K562 (cell line): ENCODE data around the gene VWA8. TPM values are rescaled to one million over a fixed set of nuclear protein-coding genes. Genes with fewer than 3 reads are reported as not detected.

Experiments used
- ATAC-seq: fragments of 200-7000 bp; cut with Tn5 transposase; 3 replicates; pipeline ENCODE4 v1.9.1; 2020; ENCODE audit warnings: moderate library complexity
- BruUV-seq: library from RNA; stranded (reverse); fragments of 400-500 nt; replicated peaks from 2 replicates; lab custom pipeline; 2021; lab: Mats Ljungman, UMichigan
- CTCF ChIA-PET: fragments of 300-600 bp; formaldehyde crosslinking; extraction: SDS; loops from one replicate; lab custom pipeline; 2021; ENCODE audit warnings: low intra/inter-chr PET ratio; lab: Yijun Ruan, JAX
- POLR2A ChIA-PET: fragments of 300-600, 350-650 bp; sonication (Branson Sonifier 250); formaldehyde crosslinking; extraction: SDS; loops from one replicate; lab custom pipeline; 2021; ENCODE audit warnings: antibody characterized with exemption, inconsistent platforms; lab: Yijun Ruan, JAX
- DNase-seq, 4 experiments: peaks; one replicate each; pipeline versions ENCODE4 v3.0.0 to v3.0.0-alpha.2; 2011 to 2018; ENCODE audit warnings: low spot score in 3 of 4, mixed read lengths in 3 of 4; ENCODE audit errors: extremely low read depth in 1 of 4
- FAIRE-seq: peaks from 2 replicates; lab custom pipeline; 2011; peaks lifted over from hg19 to GRCh38; lab: Jason Lieb, UNC
- H2AFZ ChIP-seq: 2 replicates; pipeline ENCODE4 v1.6.0; 2011; ENCODE audit warnings: low read depth, low read length, control low read depth, inconsistent platforms
- H3K27ac ChIP-seq: fragments of 200-600 bp; 3 replicates; pipeline ENCODE4 v1.8.0; 2011; ENCODE audit warnings: low read depth, mild to moderate bottlenecking, control low read depth, inconsistent platforms, low read length, moderate library complexity, mixed read lengths; ENCODE audit errors: extremely low read depth
- H3K27me3 ChIP-seq, 2 experiments: fragments of 300-600 bp in 1 of 2; 2 replicates in 1 of 2; 3 replicates in 1 of 2; pipeline versions ENCODE4 v1.6.0 to v1.8.0; 2011; ENCODE audit warnings: inconsistent platforms in 2 of 2, low read length in 2 of 2, mild to moderate bottlenecking in 1 of 2, mixed read lengths in 1 of 2, moderate library complexity in 1 of 2; ENCODE audit not compliant: control insufficient read depth in 2 of 2, insufficient read depth in 2 of 2
- H3K36me3 ChIP-seq: fragments of 300-600 bp; 3 replicates; pipeline ENCODE4 v1.8.0; 2011; ENCODE audit warnings: mild to moderate bottlenecking, low read length, inconsistent platforms; ENCODE audit not compliant: control insufficient read depth, insufficient read depth
- H3K4me1 ChIP-seq, 2 experiments: fragments of 200-600 bp in 1 of 2; replicated peaks in 1 of 2; 2 replicates in 1 of 2; 3 replicates in 1 of 2; pipeline versions ENCODE4 v1.5.1 to v1.8.0; 2011; ENCODE audit warnings: inconsistent platforms in 2 of 2, low read length in 2 of 2, mild to moderate bottlenecking in 1 of 2, mixed read lengths in 1 of 2, moderate library complexity in 1 of 2; ENCODE audit not compliant: control insufficient read depth in 2 of 2, insufficient read depth in 2 of 2
- H3K4me2 ChIP-seq: 2 replicates; pipeline ENCODE4 v1.6.1; 2011; ENCODE audit warnings: low read length, control low read depth, inconsistent platforms, mixed read lengths; ENCODE audit not compliant: insufficient read depth
- H3K4me3 ChIP-seq: fragments of 200-600 bp; sonication (generic), shearing (Covaris generic); 2 replicates; pipeline ENCODE4 v1.5.1; 2016; ENCODE audit warnings: control low read depth, inconsistent platforms
- H3K79me2 ChIP-seq: fragments of 200-600 bp; 3 replicates; pipeline ENCODE4 v1.8.0; 2011; ENCODE audit warnings: low read length, inconsistent platforms; ENCODE audit not compliant: control insufficient read depth, insufficient read depth
- H3K9ac ChIP-seq, 2 experiments: 2 replicates each; pipeline versions ENCODE4 v1.6.0 to v1.6.1; 2011; ENCODE audit warnings: low read depth in 2 of 2, low read length in 2 of 2, control low read depth in 1 of 2, inconsistent platforms in 1 of 2, mild to moderate bottlenecking in 1 of 2, mixed read lengths in 1 of 2; ENCODE audit not compliant: insufficient read depth in 1 of 2
- H3K9me1 ChIP-seq: one replicate; pipeline ENCODE4 v1.6.0; 2011; ENCODE audit warnings: inconsistent platforms, mild to moderate bottlenecking, low read length, moderate library complexity; ENCODE audit not compliant: control insufficient read depth, insufficient read depth
- H3K9me3 ChIP-seq: replicated peaks from 2 replicates; pipeline ENCODE4 v1.5.1; 2011; ENCODE audit warnings: low read depth, low read length, inconsistent platforms; ENCODE audit not compliant: control insufficient read depth, insufficient read depth
- H4K20me1 ChIP-seq: replicated peaks from 2 replicates; pipeline ENCODE4 v1.6.1; 2011; ENCODE audit warnings: low read length, inconsistent platforms, mixed read lengths; ENCODE audit not compliant: control insufficient read depth, insufficient read depth
- E2F3 ChIP-seq: fragments of 250-450 bp; sonication (Bioruptor Pico); IDR thresholded peaks from 2 replicates; pipeline ENCODE4 v1.4.0; 2020; ENCODE audit warnings: mild to moderate bottlenecking
- EWSR1 ChIP-seq: fragments of 450-650 bp; IDR thresholded peaks from 2 replicates; pipeline ENCODE4 v1.6.1; 2018; ENCODE audit warnings: borderline replicate concordance, mild to moderate bottlenecking, low read depth, moderate library complexity; ENCODE audit not compliant: partially characterized antibody
- EZH2 ChIP-seq: IDR thresholded peaks from 2 replicates; pipeline ENCODE4 v1.6.1; 2012; ENCODE audit warnings: low read depth, mild to moderate bottlenecking, inconsistent platforms, low read length, borderline replicate concordance
- HCFC1 ChIP-seq: IDR thresholded peaks from 2 replicates; pipeline ENCODE4 v1.6.1; 2012; ENCODE audit warnings: low read depth, low read length, improper control_type of control experiment
- MBD2 ChIP-seq: sonication (generic); IDR thresholded peaks from 2 replicates; pipeline ENCODE4 v1.6.1; 2016; ENCODE audit warnings: low read depth, borderline replicate concordance
- MED1 ChIP-seq: sonication (generic); formaldehyde crosslinking; IDR thresholded peaks from 2 replicates; pipeline ENCODE4 v1.8.1; 2023; ENCODE audit warnings: missing genetic modification reagents, borderline replicate concordance
- NR2F6 ChIP-seq: fragments of 450-650 bp; formaldehyde crosslinking; IDR thresholded peaks from 2 replicates; pipeline ENCODE4 v1.4.0; 2020; ENCODE audit warnings: mild to moderate bottlenecking
- POLR3A ChIP-seq: IDR thresholded peaks from 2 replicates; pipeline ENCODE4 v1.6.1; 2011; ENCODE audit warnings: borderline replicate concordance, mild to moderate bottlenecking, moderate library complexity; ENCODE audit not compliant: insufficient read length, insufficient read depth; ENCODE audit errors: extremely low read depth
- PRMT5 ChIP-seq: sonication (generic); formaldehyde crosslinking; IDR thresholded peaks from 2 replicates; pipeline ENCODE4 v1.5.0; 2020; ENCODE audit warnings: missing genetic modification reagents
- PTTG1 ChIP-seq: fragments of 450-650 bp; IDR thresholded peaks from 2 replicates; pipeline ENCODE4 v1.6.1; 2016; ENCODE audit warnings: low read depth, mild to moderate bottlenecking, missing genetic modification characterization, missing compliant biosample characterization
- PYGO2 ChIP-seq: fragments of 450-650 bp; IDR thresholded peaks from 2 replicates; pipeline ENCODE4 v1.6.1; 2016; ENCODE audit warnings: mild to moderate bottlenecking, missing genetic modification characterization, moderate library complexity, missing compliant biosample characterization
- RBM39 ChIP-seq: fragments of 200-400 bp; formaldehyde crosslinking; optimal IDR thresholded peaks from 2 replicates; pipeline ENCODE3; 2018; ENCODE audit warnings: low read depth, low read length
- ZNF133 ChIP-seq: fragments of 250-450 bp; sonication (Bioruptor Pico); IDR thresholded peaks from 2 replicates; pipeline ENCODE4 v1.4.0; 2020; ENCODE audit warnings: mild to moderate bottlenecking
- WGBS: fragments of 100-300 bp; shearing (Covaris generic); methylation state at CpG from one replicate; pipeline ENCODE4 v1.1.6; 2016; ENCODE audit warnings: low coverage, mixed read lengths; ENCODE audit not compliant: insufficient coverage; ENCODE audit errors: missing lambda C conversion rate; 5-methylcytosine and 5-hydroxymethylcytosine counted together
- in situ Hi-C: fragments of 300-500 bp; cut with MboI; formaldehyde crosslinking; loops from 4 replicates; pipeline ENCODE4 v1.15.0; 2018; ENCODE audit warnings: inconsistent platforms, mixed read lengths
- intact Hi-C: fragments of 100-400 bp; cut with micrococcal nuclease; formaldehyde crosslinking; loops from 2 replicates; pipeline ENCODE4 v1.14.2; 2022
- polyA plus RNA-seq, 8 experiments: library from polyadenylated mRNA; depleted of rRNA in 4 of 8; stranded (reverse) in 5 of 8; unstranded in 3 of 8; fragments of >200 nt; fragmentation: Nextera tagmentation in 2 of 8; fragmentation: Illumina TruSeq in 1 of 8; extraction: Ambion mirVana in 2 of 8; extraction: Trizol in 1 of 8; gene quantifications; 2 replicates each; pipeline versions ENCODE4 v1.2.1 to v1.2.3, GENCODE V29; 2011 to 2014; ENCODE audit warnings: inconsistent platforms in 1 of 8, missing spikeins in 1 of 8
- total RNA-seq, 7 experiments: library from RNA; depleted of rRNA in 6 of 7; stranded (reverse); fragments of >200 nt in 6 of 7; fragmentation: Illumina TruSeq in 2 of 7; extraction: Trizol in 2 of 7; gene quantifications; 2 replicates each; pipeline versions ENCODE4 v1.2.1 to v1.2.3, GENCODE V29; 2011 to 2021; ENCODE audit warnings: low replicate concordance in 1 of 7
- TF ChIP-seq, protein P1 (sequence below): fragments of 450-650 bp; IDR thresholded peaks from 2 replicates; pipeline ENCODE4 v1.6.1; 2014; ENCODE audit warnings: low read depth, mild to moderate bottlenecking, moderate library complexity, borderline replicate concordance
- TF ChIP-seq, protein P2 (sequence below): sonication (generic); formaldehyde crosslinking; IDR thresholded peaks from 2 replicates; pipeline ENCODE4 v1.8.0; 2022; ENCODE audit warnings: mild to moderate bottlenecking, low read depth, missing genetic modification reagents

VWA8 gene
- total and polyA plus RNA-seq, 9 of the 15 experiments (the other 6 are each of a cell fraction or from before 2014, with no cell fraction given) = 2.1 to 18.5 (median 13.3) TPM

DNA sequence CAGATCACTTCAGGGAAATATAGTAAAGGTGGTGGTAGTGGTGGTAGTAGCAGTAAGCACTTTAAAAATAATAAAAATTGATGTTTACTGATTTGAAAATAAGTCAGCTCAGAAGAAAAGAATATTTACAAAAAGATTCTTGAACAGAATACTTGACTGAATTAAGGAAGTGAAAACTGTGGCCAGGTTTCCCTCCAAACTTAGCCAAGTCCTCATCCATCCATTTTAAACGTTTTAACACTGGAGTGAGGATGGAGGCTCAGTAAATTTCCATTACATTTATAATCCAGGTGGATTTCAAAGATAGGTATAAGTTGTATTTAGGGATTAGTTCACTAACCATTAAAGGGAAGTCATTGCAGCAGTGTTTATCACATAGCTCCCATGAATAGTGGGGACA, 282.1 kb downstream of the VWA8 start:
- Histone ChIP-seq H3K9ac (no peak overlapping the region), H3K79me2 (no peaks in the 10 kb centered on the region), H2AFZ (no peak overlapping the region), H3K4me2 (no peak overlapping the region), H3K9me1 (no peaks in the 10 kb centered on the region), H3K36me3 (peaks cover 20% of the 10 kb centered on the region; the same call in 2 of the 3 replicates), H3K27me3 (no peaks in the 10 kb centered on the region), H4K20me1 (no peaks in the 10 kb centered on the region), H3K27ac (no peak overlapping the region), H3K4me1 (no peaks in the 10 kb centered on the region), H3K9me3 (no peaks in the 10 kb centered on the region), H3K4me3 (no peak overlapping the region)
- no peak for ATAC-seq
- CTCF ChIA-PET = no interaction called here
- POLR2A ChIA-PET = interaction anchor here (1.1 kb wide), 1 partner anchor 12 kb away, joined by 4 read pairs; no protein-coding TSS in a partner anchor
- BruUV-seq = no TSS peak
- WGBS = 0% methylated on average over 1 of the region's 1 CpG
- FAIRE-seq = no peak
- in situ Hi-C loops = no loop called here
- intact Hi-C loops = loop anchor here (10.0 kb wide), 1 partner anchor 816 kb away; no protein-coding TSS in a partner anchor
- DNase-seq = no peak
- TF ChIP-seq NR2F6 (no peak), POLR3A (no peak), PTTG1 (tag) (no peak), RBM39 (no peak), HCFC1 (no peak), MED1 (no peak), E2F3 (CRISPR knock-in tag) (no peak), ZNF133 (no peak), EWSR1 (no peak), PRMT5 (CRISPR knock-in tag) (no peak), PYGO2 (tag) (no peak), MBD2 (no peak), EZH2 (no peak)
- TF ChIP-seq, protein P1, sequence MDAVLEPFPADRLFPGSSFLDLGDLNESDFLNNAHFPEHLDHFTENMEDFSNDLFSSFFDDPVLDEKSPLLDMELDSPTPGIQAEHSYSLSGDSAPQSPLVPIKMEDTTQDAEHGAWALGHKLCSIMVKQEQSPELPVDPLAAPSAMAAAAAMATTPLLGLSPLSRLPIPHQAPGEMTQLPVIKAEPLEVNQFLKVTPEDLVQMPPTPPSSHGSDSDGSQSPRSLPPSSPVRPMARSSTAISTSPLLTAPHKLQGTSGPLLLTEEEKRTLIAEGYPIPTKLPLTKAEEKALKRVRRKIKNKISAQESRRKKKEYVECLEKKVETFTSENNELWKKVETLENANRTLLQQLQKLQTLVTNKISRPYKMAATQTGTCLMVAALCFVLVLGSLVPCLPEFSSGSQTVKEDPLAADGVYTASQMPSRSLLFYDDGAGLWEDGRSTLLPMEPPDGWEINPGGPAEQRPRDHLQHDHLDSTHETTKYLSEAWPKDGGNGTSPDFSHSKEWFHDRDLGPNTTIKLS = no peak
- TF ChIP-seq, protein P2, sequence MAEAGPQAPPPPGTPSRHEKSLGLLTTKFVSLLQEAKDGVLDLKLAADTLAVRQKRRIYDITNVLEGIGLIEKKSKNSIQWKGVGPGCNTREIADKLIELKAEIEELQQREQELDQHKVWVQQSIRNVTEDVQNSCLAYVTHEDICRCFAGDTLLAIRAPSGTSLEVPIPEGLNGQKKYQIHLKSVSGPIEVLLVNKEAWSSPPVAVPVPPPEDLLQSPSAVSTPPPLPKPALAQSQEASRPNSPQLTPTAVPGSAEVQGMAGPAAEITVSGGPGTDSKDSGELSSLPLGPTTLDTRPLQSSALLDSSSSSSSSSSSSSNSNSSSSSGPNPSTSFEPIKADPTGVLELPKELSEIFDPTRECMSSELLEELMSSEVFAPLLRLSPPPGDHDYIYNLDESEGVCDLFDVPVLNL (CRISPR knock-in tag) = no peak
- TF ChIP-seq, all 486 proteins: peak for 0
